Adipocyte (in vitro differentiated cells): ENCODE data around the gene CCER1.

Experiments used
- DNase-seq: peaks from one replicate; pipeline ENCODE4 v3.0.0-alpha.2; 2015; ENCODE audit warnings: low read depth
- H3K27me3 ChIP-seq: replicated peaks from 2 replicates; pipeline ENCODE4 v1.7.0; 2013; ENCODE audit warnings: mild to moderate bottlenecking, low read length, moderate library complexity; ENCODE audit not compliant: control insufficient read depth, insufficient read depth
- H3K36me3 ChIP-seq: 2 replicates; pipeline ENCODE4 v1.7.0; 2013; ENCODE audit warnings: low read length, mild to moderate bottlenecking, moderate library complexity; ENCODE audit not compliant: control insufficient read depth, insufficient read depth, severe bottlenecking
- H3K4me1 ChIP-seq: 2 replicates; pipeline ENCODE4 v1.7.0; 2013; ENCODE audit warnings: mild to moderate bottlenecking, low read length, moderate library complexity; ENCODE audit not compliant: control insufficient read depth, insufficient read depth
- H3K4me3 ChIP-seq: 2 replicates; pipeline ENCODE4 v1.7.0; 2013; ENCODE audit warnings: mild to moderate bottlenecking, low read length, moderate library complexity
- H3K9ac ChIP-seq: 2 replicates; pipeline ENCODE4 v1.7.0; 2013; ENCODE audit warnings: mild to moderate bottlenecking, low read length, moderate library complexity
- H3K9me3 ChIP-seq: 2 replicates; pipeline ENCODE4 v1.7.0; 2013; ENCODE audit warnings: mild to moderate bottlenecking, low read length, moderate library complexity; ENCODE audit not compliant: control insufficient read depth

Gene CCER1

GRCh38 chr12:90920222-90920621 is 34.8 kb downstream of the CCER1 start:
- Histone ChIP-seq H3K36me3 (no peaks in the 10 kb centered on the region), H3K9me3 (no peaks in the 10 kb centered on the region), H3K4me1 (peaks cover 19% of the 10 kb centered on the region), H3K9ac (no peak overlapping the region), H3K4me3 (no peak overlapping the region), H3K27me3 (no peaks in the 10 kb centered on the region)
- DNase-seq, result no peak

GRCh38 chr12:90917431-90917830 is 37.5 kb downstream of the CCER1 start:
- no peaks in the 10 kb centered on the region for H3K9me3 ChIP-seq
- H3K4me3 ChIP-seq, result no peak overlapping the region
- peaks cover 18% of the 10 kb centered on the region for H3K4me1 ChIP-seq
- no peak overlapping the region for H3K9ac ChIP-seq
- H3K36me3 ChIP-seq, result no peaks in the 10 kb centered on the region
- no peak for DNase-seq
- H3K27me3 ChIP-seq, result no peaks in the 10 kb centered on the region

- DNase-seq, result no peak
- Histone ChIP-seq H3K9me3 (no peaks in the 10 kb centered on the region), H3K4me3 (no peak overlapping the region), H3K4me1 (peaks cover 8% of the 10 kb centered on the region), H3K27me3 (no peaks in the 10 kb centered on the region), H3K36me3 (no peaks in the 10 kb centered on the region), H3K9ac (no peak overlapping the region)
Measured at GRCh38 chr12:90916516-90916915, 38.5 kb downstream of the CCER1 start.

- H3K4me1 ChIP-seq, result peaks cover 4% of the 10 kb centered on the region
- no peaks in the 10 kb centered on the region for H3K27me3 ChIP-seq
- no peak overlapping the region for H3K9ac ChIP-seq
- no peaks in the 10 kb centered on the region for H3K36me3 ChIP-seq
- H3K4me3 ChIP-seq, result no peak overlapping the region
- no peak for DNase-seq
- no peaks in the 10 kb centered on the region for H3K9me3 ChIP-seq
Measured at GRCh38 chr12:90915353-90915752, 39.6 kb downstream of the CCER1 start.

GRCh38 chr12:90910958-90911357 is 44.0 kb downstream of the CCER1 start:
- no peak for DNase-seq
- Histone ChIP-seq H3K4me1 (peaks cover 7% of the 10 kb centered on the region), H3K9ac (no peak overlapping the region), H3K4me3 (no peak overlapping the region), H3K9me3 (no peaks in the 10 kb centered on the region), H3K36me3 (no peaks in the 10 kb centered on the region), H3K27me3 (no peaks in the 10 kb centered on the region)

- Histone ChIP-seq H3K36me3 (no peaks in the 10 kb centered on the region), H3K9ac (no peak overlapping the region), H3K27me3 (no peaks in the 10 kb centered on the region), H3K4me1 (peaks cover 7% of the 10 kb centered on the region), H3K9me3 (no peaks in the 10 kb centered on the region), H3K4me3 (no peak overlapping the region)
- DNase-seq, result peak; percentile 72
Measured at GRCh38 chr12:90909069-90909770, 45.8 kb downstream of the CCER1 start.

- no peaks in the 10 kb centered on the region for H3K27me3 ChIP-seq
- H3K4me1 ChIP-seq, result peaks cover 7% of the 10 kb centered on the region
- no peak overlapping the region for H3K9ac ChIP-seq
- DNase-seq, result peak; percentile 57
- H3K9me3 ChIP-seq, result no peaks in the 10 kb centered on the region
- no peaks in the 10 kb centered on the region for H3K36me3 ChIP-seq
- no peak overlapping the region for H3K4me3 ChIP-seq
Measured at GRCh38 chr12:90908465-90908864, 46.5 kb downstream of the CCER1 start.

GRCh38 chr12:90905691-90906370 is 49.1 kb downstream of the CCER1 start:
- no peak for DNase-seq
- Histone ChIP-seq H3K9ac (no peak overlapping the region), H3K4me3 (no peak overlapping the region), H3K4me1 (peaks cover 7% of the 10 kb centered on the region), H3K27me3 (no peaks in the 10 kb centered on the region), H3K9me3 (no peaks in the 10 kb centered on the region), H3K36me3 (no peaks in the 10 kb centered on the region)

- H3K9ac ChIP-seq, result no peak overlapping the region
Measured at GRCh38 chr12:90902596-90902995, 52.4 kb downstream of the CCER1 start.

More at GRCh38 chr12:90902596-90902995, 52.4 kb downstream of the CCER1 start:
- no peaks in the 10 kb centered on the region for H3K4me1 ChIP-seq
- H3K9me3 ChIP-seq, result no peaks in the 10 kb centered on the region
- no peak overlapping the region for H3K4me3 ChIP-seq
- no peaks in the 10 kb centered on the region for H3K27me3 ChIP-seq
- DNase-seq, result no peak
- no peaks in the 10 kb centered on the region for H3K36me3 ChIP-seq
